B cell (primary cell): Measurements from ENCODE around the gene RERE.

Experiments
- CTCF ChIP-seq: fragments of 200-600 bp; IDR thresholded peaks from one replicate; pipeline ENCODE4 v1.8.0; 2022; ENCODE audit warnings: antibody characterized with exemption, mild to moderate bottlenecking
- EZH2 ChIP-seq: IDR thresholded peaks from 2 replicates; pipeline ENCODE4 v1.6.1; 2012; ENCODE audit warnings: borderline replicate concordance, low read depth, mild to moderate bottlenecking, moderate library complexity, low read length; ENCODE audit not compliant: insufficient read depth, poor library complexity, severe bottlenecking

- no peak for TF ChIP-seq CTCF
- no peak for TF ChIP-seq EZH2
These were observed 86.3 kb downstream of the RERE start for GRCh38 chr1:8731162-8731561.
